Measurements from ENCODE around the gene TIMM13. TPM values are rescaled to one million over a fixed set of nuclear protein-coding genes. Genes with fewer than 3 reads are reported as not detected.

The TIMM13 gene
- total RNA-seq, 1 donor from 2014 or later: 61.0 TPM

DNA sequence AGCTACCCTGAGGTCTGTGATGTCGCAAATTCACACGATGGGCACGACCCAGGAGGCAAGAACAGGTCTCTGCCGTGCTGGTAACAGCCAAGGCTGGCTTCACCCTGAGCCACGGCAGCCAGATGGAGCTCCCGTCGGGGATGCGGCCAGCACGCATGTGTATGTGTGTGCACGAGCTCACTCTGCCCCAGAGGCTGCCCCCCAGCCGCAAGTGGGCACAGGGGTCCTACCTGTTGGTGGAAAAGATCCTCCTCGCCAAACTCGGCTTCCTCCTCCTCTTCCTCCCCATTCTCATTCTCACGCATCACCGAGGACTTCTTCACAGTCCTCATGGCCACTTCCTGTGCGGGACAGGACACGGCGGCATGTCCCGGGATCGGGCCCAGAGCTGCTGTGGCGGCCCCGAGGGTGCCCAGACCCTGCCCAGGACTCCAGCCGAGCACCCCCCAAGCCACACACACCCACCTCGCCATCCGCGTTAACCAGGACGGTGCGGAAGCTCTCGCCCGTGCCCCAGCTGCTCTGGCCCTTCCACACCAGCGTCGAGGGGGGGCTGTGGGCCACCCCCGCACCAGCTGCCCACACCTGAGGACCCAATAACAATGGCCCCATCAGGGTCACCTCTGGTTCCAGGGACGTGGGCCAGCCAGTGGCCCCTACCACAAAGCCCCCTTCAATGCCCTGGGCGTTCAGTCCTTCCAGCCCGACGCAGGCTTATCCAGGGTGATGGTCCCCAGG lies 4.1 kb upstream of the TIMM13 start:
- H3K27ac ChIP-seq: no peak overlapping the region
- DNase-seq (no peak), ATAC-seq (no peak)
- peaks cover 16% of the 10 kb centered on the region for H3K36me3 ChIP-seq
- H3K9me3 ChIP-seq: no peaks in the 10 kb centered on the region
- TF ChIP-seq, protein P1, sequence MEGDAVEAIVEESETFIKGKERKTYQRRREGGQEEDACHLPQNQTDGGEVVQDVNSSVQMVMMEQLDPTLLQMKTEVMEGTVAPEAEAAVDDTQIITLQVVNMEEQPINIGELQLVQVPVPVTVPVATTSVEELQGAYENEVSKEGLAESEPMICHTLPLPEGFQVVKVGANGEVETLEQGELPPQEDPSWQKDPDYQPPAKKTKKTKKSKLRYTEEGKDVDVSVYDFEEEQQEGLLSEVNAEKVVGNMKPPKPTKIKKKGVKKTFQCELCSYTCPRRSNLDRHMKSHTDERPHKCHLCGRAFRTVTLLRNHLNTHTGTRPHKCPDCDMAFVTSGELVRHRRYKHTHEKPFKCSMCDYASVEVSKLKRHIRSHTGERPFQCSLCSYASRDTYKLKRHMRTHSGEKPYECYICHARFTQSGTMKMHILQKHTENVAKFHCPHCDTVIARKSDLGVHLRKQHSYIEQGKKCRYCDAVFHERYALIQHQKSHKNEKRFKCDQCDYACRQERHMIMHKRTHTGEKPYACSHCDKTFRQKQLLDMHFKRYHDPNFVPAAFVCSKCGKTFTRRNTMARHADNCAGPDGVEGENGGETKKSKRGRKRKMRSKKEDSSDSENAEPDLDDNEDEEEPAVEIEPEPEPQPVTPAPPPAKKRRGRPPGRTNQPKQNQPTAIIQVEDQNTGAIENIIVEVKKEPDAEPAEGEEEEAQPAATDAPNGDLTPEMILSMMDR (IDR thresholded peaks at IDR 0.05): no peak
- peaks cover 10% of the 10 kb centered on the region for H3K4me1 ChIP-seq
- H3K27me3 ChIP-seq: no peaks in the 10 kb centered on the region
- intact Hi-C loops (cut with DNase I): no loop called here
- H3K4me3 ChIP-seq: no peak overlapping the region

DNA sequence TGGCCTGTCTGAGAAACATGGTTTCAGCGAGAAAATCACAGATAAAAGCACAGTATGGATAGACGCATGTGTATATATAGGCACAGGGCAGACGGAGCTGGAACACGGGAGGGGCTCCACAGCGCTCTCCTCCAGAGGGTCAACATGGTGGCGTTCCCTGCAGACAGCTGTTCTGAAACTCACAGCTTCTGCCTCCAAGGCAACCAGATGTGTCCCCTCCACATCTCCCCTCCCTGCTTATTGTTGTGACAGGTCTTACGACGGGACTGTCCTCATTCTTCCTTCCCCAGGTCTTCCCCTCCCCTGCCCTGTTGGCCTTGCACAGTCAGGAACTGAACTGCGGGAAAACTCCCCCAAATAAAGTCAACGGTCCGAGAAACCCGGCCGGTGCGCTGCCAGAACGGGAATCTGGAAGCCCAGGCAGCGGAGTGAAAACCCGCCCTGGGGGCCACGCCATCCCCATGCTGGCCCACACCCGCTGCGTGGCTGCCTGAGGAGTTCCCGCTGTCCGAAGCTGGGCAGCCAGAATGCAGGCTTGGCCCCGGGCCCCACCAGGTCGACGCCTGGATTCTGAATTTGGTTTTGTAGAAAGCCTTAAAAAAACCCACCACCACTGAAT lies 2.6 kb upstream of the TIMM13 start:
- no peak for ATAC-seq
- intact Hi-C loops (cut with DNase I): no loop called here
- H3K4me1 ChIP-seq: peaks cover 22% of the 10 kb centered on the region
- no peaks in the 10 kb centered on the region for H3K27me3 ChIP-seq
- H3K9me3 ChIP-seq: no peaks in the 10 kb centered on the region
- H3K4me3 ChIP-seq: no peak overlapping the region
- TF ChIP-seq, protein P1 (IDR thresholded peaks at IDR 0.05): no peak
- no peak overlapping the region for H3K27ac ChIP-seq
- H3K36me3 ChIP-seq: peaks cover 16% of the 10 kb centered on the region
- DNase-seq: no peak

DNA sequence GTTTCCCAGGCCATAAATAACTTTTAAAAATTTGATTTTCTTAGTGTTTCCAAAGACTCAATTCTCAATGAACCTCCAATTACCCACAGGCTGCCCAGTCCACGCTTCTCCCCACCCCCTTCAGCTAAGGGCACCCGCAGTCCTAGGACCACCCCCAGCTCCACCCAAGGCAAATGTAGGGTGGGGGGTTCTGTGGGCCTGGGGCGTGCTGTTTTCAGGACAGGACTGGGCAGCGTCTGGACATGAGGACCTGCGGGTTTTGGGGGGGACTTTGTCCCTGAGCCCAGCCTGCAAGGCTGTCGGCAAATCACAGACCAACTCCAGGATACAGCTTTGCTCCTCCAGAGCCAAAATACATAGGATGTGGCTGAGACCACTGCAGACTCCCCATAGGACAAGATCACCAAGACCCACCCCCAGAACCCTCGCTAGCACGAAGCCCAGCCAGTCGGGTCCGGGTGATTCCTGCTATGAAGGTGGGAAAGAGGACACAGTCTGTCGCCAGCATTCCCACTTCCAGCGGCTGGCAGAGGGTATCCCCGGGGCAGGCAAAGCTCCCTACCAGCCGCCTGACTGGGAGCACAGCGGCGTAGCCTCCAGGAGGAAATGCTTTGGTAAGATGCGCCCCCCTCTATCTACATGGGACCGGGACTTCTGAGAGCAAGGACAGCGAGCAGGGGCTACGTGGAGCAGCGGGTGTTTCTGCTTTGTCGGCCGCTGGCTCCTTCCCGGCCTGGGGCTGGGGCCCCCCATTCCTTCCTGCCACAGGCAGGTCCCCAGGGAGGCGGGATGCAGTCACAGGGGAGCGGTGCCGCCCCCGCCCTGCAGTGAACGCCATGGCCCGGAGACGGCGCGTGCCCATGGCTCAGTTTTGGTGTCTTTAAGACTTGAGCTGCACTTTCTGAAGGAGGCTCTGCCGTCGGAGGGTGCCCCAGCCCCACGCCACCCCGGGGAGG lies 1.6 kb upstream of the TIMM13 start:
- Histone ChIP-seq H3K27ac (peak overlapping the region; percentile 95), H3K27me3 (no peaks in the 10 kb centered on the region), H3K9me3 (no peaks in the 10 kb centered on the region), H3K36me3 (peaks cover 11% of the 10 kb centered on the region), H3K4me1 (peaks cover 22% of the 10 kb centered on the region), H3K4me3 (peak overlapping the region; percentile 64)
- ATAC-seq (no peak), DNase-seq (no peak)
- intact Hi-C loops (cut with DNase I): no loop called here
- TF ChIP-seq, protein P1 (IDR thresholded peaks at IDR 0.05): no peak

DNA sequence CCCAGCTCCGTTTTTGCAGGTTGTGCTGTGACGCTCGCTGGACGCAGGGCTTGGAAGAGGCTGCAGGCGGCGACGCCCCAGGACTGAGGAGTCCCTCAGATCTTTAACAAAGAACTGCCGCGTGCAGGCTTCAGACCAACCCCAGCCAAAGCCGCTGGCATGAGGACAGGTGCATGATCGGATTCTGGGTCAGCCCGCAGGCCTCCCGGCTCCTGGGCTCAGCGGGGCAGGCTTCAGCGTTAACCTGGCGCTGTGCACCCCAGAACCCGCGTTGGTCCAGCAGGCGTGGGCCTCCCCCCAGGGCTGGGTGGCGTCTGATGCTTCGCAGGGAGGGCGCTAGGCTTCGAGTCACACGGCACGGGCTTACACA lies 920 bp upstream of the TIMM13 start:
- Histone ChIP-seq H3K4me3 (peak overlapping the region; percentile 64), H3K27me3 (no peaks in the 10 kb centered on the region), H3K36me3 (peaks cover 11% of the 10 kb centered on the region), H3K27ac (peak overlapping the region; percentile 95), H3K9me3 (no peaks in the 10 kb centered on the region), H3K4me1 (peaks cover 22% of the 10 kb centered on the region)
- intact Hi-C loops (cut with DNase I): no loop called here
- ATAC-seq (no peak), DNase-seq (peak; percentile 67)
- TF ChIP-seq, protein P1 (IDR thresholded peaks at IDR 0.05): no peak

DNA sequence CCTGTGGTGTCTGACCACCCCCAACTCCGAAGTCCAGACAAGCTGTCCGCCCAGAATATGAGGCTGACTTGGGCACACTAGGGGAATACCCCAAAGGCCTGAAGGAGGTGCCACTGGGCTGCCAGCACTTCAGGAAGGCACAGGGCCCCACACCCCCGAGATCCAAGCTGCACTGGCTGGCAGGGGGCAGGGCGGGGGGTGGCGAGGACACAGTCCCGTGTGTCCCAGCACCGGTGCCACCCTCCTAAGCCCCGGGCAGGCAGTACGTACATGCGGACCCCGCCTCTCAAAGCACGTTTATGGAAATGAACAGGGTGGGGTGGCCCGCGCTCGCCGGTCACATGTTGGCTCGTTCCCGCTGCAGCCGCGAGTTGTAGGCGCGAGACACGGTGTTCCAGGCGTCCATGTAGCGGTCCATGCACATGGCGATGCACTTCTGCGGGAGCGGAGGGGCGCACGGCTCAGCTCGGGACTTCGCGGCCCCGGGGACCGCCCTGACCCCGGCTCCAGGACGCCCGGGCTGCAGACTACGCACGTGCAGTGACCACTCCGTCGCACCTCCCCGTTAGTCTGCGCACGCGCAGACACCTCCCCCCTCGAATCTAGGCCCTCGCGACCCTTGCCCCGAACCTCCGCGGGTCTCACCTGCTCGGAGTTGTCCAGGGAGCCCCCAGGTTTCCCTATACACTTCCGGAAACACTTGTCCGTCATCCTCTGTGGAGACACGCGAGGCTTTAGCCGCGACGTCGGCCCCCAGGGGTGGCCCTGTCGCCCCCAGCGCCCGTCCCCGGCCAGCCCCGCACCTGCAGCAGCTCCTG lies 566 bp downstream of the TIMM13 start:
- peaks cover 9% of the 10 kb centered on the region for H3K36me3 ChIP-seq
- H3K4me1 ChIP-seq: peaks cover 22% of the 10 kb centered on the region
- ATAC-seq (peak; percentile 14), DNase-seq (peak; percentile 80)
- intact Hi-C loops (cut with DNase I): no loop called here
- peak overlapping the region; percentile 95 for H3K27ac ChIP-seq
- H3K9me3 ChIP-seq: no peaks in the 10 kb centered on the region
- no peaks in the 10 kb centered on the region for H3K27me3 ChIP-seq
- TF ChIP-seq, protein P1 (IDR thresholded peaks at IDR 0.05): no peak
- peak overlapping the region; percentile 64 for H3K4me3 ChIP-seq

Data from upper lobe of right lung (tissue), 1 donor.